GM12878 (cell line): ENCODE data around the gene NHLRC3. TPM values are rescaled to one million over a fixed set of nuclear protein-coding genes. Genes with fewer than 3 reads are reported as not detected.
A peak's percentile ranks its signal among the peaks of the same experiment; 100 is the strongest.

Source experiments
- ATAC-seq: fragments of 200-7000 bp; cut with Tn5 transposase; 3 replicates; pipeline ENCODE4 v1.9.1; 2020; ENCODE audit warnings: mild to moderate bottlenecking, moderate library complexity
- BruUV-seq: library from RNA; stranded (reverse); fragments of 400-500 nt; replicated peaks from 2 replicates; lab custom pipeline; 2021; lab: Mats Ljungman, UMichigan
- CTCF ChIA-PET: fragments of 300-600 bp; sonication (Branson Sonifier 250); formaldehyde crosslinking; extraction: SDS; loops from one replicate; lab custom pipeline; 2021; ENCODE audit warnings: inconsistent platforms; lab: Yijun Ruan, JAX
- POLR2A ChIA-PET: fragments of 350-600 bp; formaldehyde crosslinking; extraction: SDS; loops from one replicate; lab custom pipeline; 2021; ENCODE audit warnings: inconsistent platforms; lab: Charles Lee
- RAD21 ChIA-PET: fragments of 300-600 bp; sonication (Branson Sonifier 250); formaldehyde crosslinking; loops from one replicate; lab custom pipeline; 2023; ENCODE audit warnings: antibody characterized with exemption; ENCODE audit not compliant: unreplicated experiment; lab: Charles Lee
- SMC1A ChIA-PET: fragments of 300-600 bp; sonication (Branson Sonifier 250); formaldehyde crosslinking; loops from one replicate; lab custom pipeline; 2023; ENCODE audit not compliant: unreplicated experiment, uncharacterized antibody; lab: Charles Lee
- DNase-seq: peaks from one replicate; pipeline ENCODE4 v3.0.0-alpha.2; 2011; ENCODE audit warnings: low read depth, low spot score
- FAIRE-seq: peaks from 3 replicates; lab custom pipeline; 2011; peaks lifted over from hg19 to GRCh38; lab: Jason Lieb, UNC
- H2AFZ ChIP-seq: 2 replicates; pipeline ENCODE4 v1.6.0; 2011; ENCODE audit warnings: low read depth, low read length, control low read depth; ENCODE audit not compliant: control insufficient read depth
- H3K27ac ChIP-seq: 2 replicates; pipeline ENCODE4 v1.5.1; 2011; ENCODE audit warnings: control low read depth; ENCODE audit not compliant: control insufficient read depth, insufficient read depth
- H3K27me3 ChIP-seq, 2 experiments: replicated peaks in 1 of 2; 2 replicates each; pipeline versions ENCODE4 v1.6.0 to v1.6.1; 2011; ENCODE audit warnings: low read length in 1 of 2; ENCODE audit not compliant: control insufficient read depth in 2 of 2, insufficient read depth in 2 of 2
- H3K36me3 ChIP-seq, 2 experiments: 2 replicates each; pipeline ENCODE4 v1.5.1; 2011; ENCODE audit warnings: low read length in 1 of 2; ENCODE audit not compliant: control insufficient read depth in 2 of 2, insufficient read depth in 2 of 2
- H3K4me1 ChIP-seq: 2 replicates; pipeline ENCODE4 v1.6.1; 2011; ENCODE audit warnings: mild to moderate bottlenecking, low read length, moderate library complexity, mixed read lengths; ENCODE audit not compliant: control insufficient read depth, insufficient read depth
- H3K4me2 ChIP-seq: 2 replicates; pipeline ENCODE4 v1.6.0; 2011; ENCODE audit warnings: control low read depth; ENCODE audit not compliant: control insufficient read depth, insufficient read depth
- H3K4me3 ChIP-seq: fragments of 200-600 bp; sonication (generic); 2 replicates; pipeline ENCODE4 v1.5.1; 2016
- H3K79me2 ChIP-seq: 2 replicates; pipeline ENCODE4 v1.6.0; 2011; ENCODE audit warnings: low read length; ENCODE audit not compliant: control insufficient read depth, insufficient read depth
- H3K9ac ChIP-seq: 2 replicates; pipeline ENCODE4 v1.8.0; 2011; ENCODE audit warnings: low read length, control low read depth, mixed read lengths; ENCODE audit not compliant: control insufficient read depth, insufficient read depth
- H3K9me3 ChIP-seq: replicated peaks from 3 replicates; pipeline ENCODE4 v1.5.1; 2011; ENCODE audit warnings: mild to moderate bottlenecking, low read length; ENCODE audit not compliant: control insufficient read depth, insufficient read depth
- H4K20me1 ChIP-seq: 2 replicates; pipeline ENCODE4 v1.6.0; 2011; ENCODE audit not compliant: control insufficient read depth, insufficient read depth
- ATF3 ChIP-seq: IDR thresholded peaks from 2 replicates; pipeline ENCODE4 v1.6.1; 2011; ENCODE audit warnings: low read depth, mild to moderate bottlenecking, low read length, moderate library complexity, borderline replicate concordance; ENCODE audit errors: extremely low read depth
- CBX3 ChIP-seq: fragments of 200-600 bp; sonication (generic); IDR thresholded peaks from 2 replicates; pipeline ENCODE4 v1.6.1; 2016; ENCODE audit warnings: low read depth, borderline replicate concordance
- CHD2 ChIP-seq: IDR thresholded peaks from 2 replicates; pipeline ENCODE4 v1.6.1; 2011; ENCODE audit warnings: low read depth, low read length, improper control_type of control experiment, borderline replicate concordance
- CTCF ChIP-seq, 3 experiments: IDR thresholded peaks in 2 of 3; conservative IDR thresholded peaks in 1 of 3; 2 replicates each; pipeline ENCODE4 v1.5.1; 2011; ENCODE audit warnings: low read depth in 3 of 3, low read length in 3 of 3, mild to moderate bottlenecking in 3 of 3, control low read depth in 2 of 3, moderate library complexity in 2 of 3, inconsistent platforms in 1 of 3, mixed read lengths in 1 of 3; ENCODE audit not compliant: control insufficient read depth in 2 of 3, insufficient read depth in 1 of 3; ENCODE audit errors: extremely low read depth in 1 of 3
- ELK1 ChIP-seq: IDR thresholded peaks from 2 replicates; pipeline ENCODE4 v1.6.1; 2012; ENCODE audit warnings: low read depth, low read length, improper control_type of control experiment
- GATAD2B ChIP-seq: fragments of 450-650 bp; conservative IDR thresholded peaks from 2 replicates; pipeline ENCODE4 v1.6.1; 2017; ENCODE audit warnings: low read depth, mild to moderate bottlenecking, moderate library complexity
- MAX ChIP-seq: IDR thresholded peaks from 2 replicates; pipeline ENCODE4 v1.6.1; 2012; ENCODE audit warnings: low read depth, low read length, improper control_type of control experiment
- MEF2B ChIP-seq: fragments of 450-650 bp; IDR thresholded peaks from 2 replicates; pipeline ENCODE4 v1.6.1; 2018; ENCODE audit warnings: mild to moderate bottlenecking, moderate library complexity; ENCODE audit not compliant: partially characterized antibody, poor library complexity, severe bottlenecking
- MTA3 ChIP-seq: IDR thresholded peaks from 2 replicates; pipeline ENCODE4 v1.6.1; 2012; ENCODE audit warnings: low read length, inconsistent platforms, borderline replicate concordance
- MXI1 ChIP-seq: fragments of 150-350 bp; IDR thresholded peaks from 2 replicates; pipeline ENCODE4 v1.6.1; 2011; ENCODE audit warnings: low read depth, mild to moderate bottlenecking, inconsistent platforms, low read length, improper control_type of control experiment
- NFXL1 ChIP-seq: fragments of 450-650 bp; IDR thresholded peaks from 2 replicates; pipeline ENCODE4 v1.6.1; 2017; ENCODE audit warnings: antibody characterized with exemption, mild to moderate bottlenecking, borderline replicate concordance
- PML ChIP-seq: IDR thresholded peaks from 2 replicates; pipeline ENCODE4 v1.6.1; 2012; ENCODE audit warnings: low read length, inconsistent platforms
- SPI1 ChIP-seq: IDR thresholded peaks from 2 replicates; pipeline ENCODE4 v1.6.1; 2011; ENCODE audit warnings: low read depth, mild to moderate bottlenecking, low read length, moderate library complexity, borderline replicate concordance; ENCODE audit not compliant: insufficient read depth
- STAT3 ChIP-seq: IDR thresholded peaks from 2 replicates; pipeline ENCODE4 v1.6.1; 2011; ENCODE audit warnings: low read depth, low read length, improper control_type of control experiment
- ZNF207 ChIP-seq: fragments of 450-650 bp; IDR thresholded peaks from 2 replicates; pipeline ENCODE4 v1.6.1; 2014; ENCODE audit warnings: antibody characterized with exemption, mild to moderate bottlenecking, borderline replicate concordance
- ZNF384 ChIP-seq: IDR thresholded peaks from 2 replicates; pipeline ENCODE4 v1.6.1; 2012; ENCODE audit warnings: low read depth, mild to moderate bottlenecking, low read length, improper control_type of control experiment, borderline replicate concordance
- WGBS: methylation state at CpG from one replicate; pipeline ENCODE4 v1.1.6; 2016; ENCODE audit warnings: low lambda C conversion rate; ENCODE audit not compliant: insufficient replicate concordance, insufficient coverage; ENCODE audit errors: missing lambda C conversion rate; 5-methylcytosine and 5-hydroxymethylcytosine counted together
- in situ Hi-C: fragments of 300-500 bp; cut with MboI; formaldehyde crosslinking; loops from 9 replicates; pipeline ENCODE4 v1.14.3; 2018; ENCODE audit warnings: mixed read lengths
- intact Hi-C: fragments of 100-400 bp; cut with micrococcal nuclease; formaldehyde crosslinking; loops from one replicate; pipeline ENCODE4 v1.14.2; 2022; ENCODE audit not compliant: unreplicated experiment
- polyA plus RNA-seq, 11 experiments: library from polyadenylated mRNA; depleted of rRNA in 4 of 11; unstranded in 6 of 11; stranded (reverse) in 5 of 11; fragments of >200 nt; fragmentation: Nextera tagmentation in 4 of 11; fragmentation: Illumina TruSeq in 1 of 11; extraction: Ambion mirVana in 4 of 11; extraction: Trizol in 1 of 11; gene quantifications; 1 replicate in 1 of 11; 2 replicates in 10 of 11; pipeline versions ENCODE4 v1.2.1 to v1.2.3, GENCODE V29; 2011 to 2016; ENCODE audit warnings: inconsistent platforms in 2 of 11, missing spikeins in 2 of 11, low read depth in 1 of 11
- total RNA-seq, 4 experiments: library from RNA; depleted of rRNA in 3 of 4; stranded (reverse); fragments of >200 nt in 3 of 4; fragmentation: Illumina TruSeq in 1 of 4; extraction: Trizol in 1 of 4; gene quantifications; 2 replicates each; pipeline versions ENCODE4 v1.2.1 to v1.2.3, GENCODE V29; 2013 to 2021

Gene NHLRC3
- total and polyA plus RNA-seq, 10 of the 15 experiments (the other 5 are each of a cell fraction or from before 2014, with no cell fraction given): 8.3 to 38.0 (median 18.9) TPM

- TF ChIP-seq CTCF (IDR thresholded peaks at IDR 0.05 in 2 of 3, conservative IDR thresholded peaks at IDR 0.05 in 1 of 3; ENCODE audit: control insufficient read depth in 2 of 3, extremely low read depth in 1 of 3, insufficient read depth in 1 of 3, low read depth in 3 of 3, low read length in 3 of 3) (peak; percentile 61 to 66 (median 65)), NFXL1 (no peak), STAT3 (no peak), CHD2 (no peak)
These were observed 21.5 kb upstream of the NHLRC3 start (continued) for GRCh38 chr13:39016787-39017186.

- ChIA-PET SMC1A (interaction anchor here (0.9 to 1.8 kb wide), 4 partner anchors 11 to 18 kb away, joined by 3 to 4 read pairs (median 3); partner anchors contain the start of genes NHLRC3 and PROSER1), RAD21 (no interaction called here), POLR2A (interaction anchor here (1.7 kb wide), 1 partner anchor 16 kb away, joined by 8 read pairs; no protein-coding TSS in a partner anchor), CTCF (interaction anchor here (0.9 to 1.1 kb wide), 2 partner anchors 12 to 15 kb away, joined by 3 to 4 read pairs; no protein-coding TSS in a partner anchor)
- no TSS peak for BruUV-seq
- no peak overlapping the region for H2AFZ ChIP-seq
- no peaks in the 10 kb centered on the region for H3K4me1 ChIP-seq
- no peak overlapping the region for H3K4me3 ChIP-seq
- TF ChIP-seq SPI1 (no peak), GATAD2B (no peak), ATF3 (no peak), MXI1 (no peak), ZNF207 (no peak), MTA3 (no peak), MAX (no peak), ELK1 (no peak), PML (no peak), ZNF384 (no peak), MEF2B (no peak), CBX3 (no peak)
- H4K20me1 ChIP-seq: no peaks in the 10 kb centered on the region
- 96% methylated on average over 4 of the region's 4 CpGs for WGBS
- H3K9ac ChIP-seq: no peak overlapping the region
- H3K27me3 ChIP-seq: no peaks in the 10 kb centered on the region
- no peak overlapping the region for H3K4me2 ChIP-seq
- peaks cover 12 to 28% of the 10 kb centered on the region in 2 experiments for H3K36me3 ChIP-seq
- FAIRE-seq: no peak
- H3K9me3 ChIP-seq: no peaks in the 10 kb centered on the region
- in situ Hi-C loops: no loop called here
- no peaks in the 10 kb centered on the region for H3K79me2 ChIP-seq
- H3K27ac ChIP-seq: no peak overlapping the region
- DNase-seq: no peak
- no peak for ATAC-seq
- intact Hi-C loops: no loop called here
These were observed 17.3 kb upstream of the NHLRC3 start for GRCh38 chr13:39020853-39021462.
